ENCODE results near the gene PRRC2C. TPM values are rescaled to one million over a fixed set of nuclear protein-coding genes. Genes with fewer than 3 reads are reported as not detected.

PRRC2C gene
- polyA plus RNA-seq, 1 of the 3 experiments (the other 2 are of a cell fraction): 39.9 TPM

- Histone ChIP-seq H3K4me1 (ENCODE audit: control insufficient read depth in 1 of 2, insufficient read depth in 2 of 2, low read depth in 1 of 2, low read length in 1 of 2) (no peaks in the 10 kb centered on the region; a peak in 1 of 4 replicates), H2AFZ (ENCODE audit: low read depth) (no peak overlapping the region), H3K4me2 (no peak overlapping the region), H3K9me2 (no peaks in the 10 kb centered on the region), H3K36me3 (replicated peaks in 1 of 2; ENCODE audit: control insufficient read depth in 1 of 2, insufficient read depth in 2 of 2, low read length in 1 of 2) (peaks cover 95 to 97% of the 10 kb centered on the region in 2 experiments), H3K9ac (no peak overlapping the region), H3K79me2 (ENCODE audit: insufficient read depth) (peaks cover 19% of the 10 kb centered on the region; the same call in 1 of the 2 replicates), H3K27me3 (ENCODE audit: insufficient read depth) (no peaks in the 10 kb centered on the region), H3F3A (replicated peaks; ENCODE audit: insufficient read depth) (peaks cover 27% of the 10 kb centered on the region), H3K4me3 (ENCODE audit: low read depth in 2 of 2, low read length in 1 of 2) (no peak overlapping the region), H3K27ac (ENCODE audit: low read depth in 2 of 2, low read length in 1 of 2) (no peak overlapping the region), H3K9me3 (no peaks in the 10 kb centered on the region), H4K20me1 (ENCODE audit: insufficient read depth) (no peaks in the 10 kb centered on the region)
- CTCF ChIA-PET: no interaction called here
- 97% methylated on average over 1 of the region's 1 CpG for WGBS (ENCODE audit: low lambda C conversion rate)
- POLR2A ChIA-PET: no interaction called here
- TF ChIP-seq RXRA (IDR thresholded peaks at IDR 0.05; ENCODE audit: borderline replicate concordance, low read depth) (no peak), ELF1 (IDR thresholded peaks at IDR 0.05) (no peak), MEF2A (IDR thresholded peaks at IDR 0.05; ENCODE audit: borderline replicate concordance, low read depth) (no peak), TAF1 (IDR thresholded peaks at IDR 0.05; ENCODE audit: borderline replicate concordance, low read depth, low read length) (no peak), JUND (IDR thresholded peaks at IDR 0.05) (no peak), USF2 (IDR thresholded peaks at IDR 0.05; ENCODE audit: borderline replicate concordance, low read depth, low read length) (no peak), FOXJ3 (CRISPR knock-in tag; IDR thresholded peaks at IDR 0.05) (no peak), TCF12 (IDR thresholded peaks at IDR 0.05) (no peak), GABPA (IDR thresholded peaks at IDR 0.05; ENCODE audit: low read depth) (no peak), POLR2AphosphoS5 (IDR thresholded peaks at IDR 0.05; ENCODE audit: low read depth, low read length) (no peak)
- TF ChIP-seq, protein P1, sequence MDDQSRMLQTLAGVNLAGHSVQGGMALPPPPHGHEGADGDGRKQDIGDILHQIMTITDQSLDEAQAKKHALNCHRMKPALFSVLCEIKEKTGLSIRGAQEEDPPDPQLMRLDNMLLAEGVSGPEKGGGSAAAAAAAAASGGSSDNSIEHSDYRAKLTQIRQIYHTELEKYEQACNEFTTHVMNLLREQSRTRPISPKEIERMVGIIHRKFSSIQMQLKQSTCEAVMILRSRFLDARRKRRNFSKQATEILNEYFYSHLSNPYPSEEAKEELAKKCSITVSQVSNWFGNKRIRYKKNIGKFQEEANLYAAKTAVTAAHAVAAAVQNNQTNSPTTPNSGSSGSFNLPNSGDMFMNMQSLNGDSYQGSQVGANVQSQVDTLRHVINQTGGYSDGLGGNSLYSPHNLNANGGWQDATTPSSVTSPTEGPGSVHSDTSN (IDR thresholded peaks at IDR 0.05): no peak
- no peak for DNase-seq
These were observed 78.3 kb downstream of the PRRC2C start for GRCh38 chr1:171563675-171564074.

- ChIA-PET CTCF (no interaction called here), POLR2A (no interaction called here)
- H3K27me3 ChIP-seq (ENCODE audit: insufficient read depth): no peaks in the 10 kb centered on the region
These were observed 81.1 kb downstream of the PRRC2C start for GRCh38 chr1:171566467-171566866.

More at GRCh38 chr1:171566467-171566866, 81.1 kb downstream of the PRRC2C start:
- H3K4me1 ChIP-seq (ENCODE audit: control insufficient read depth in 1 of 2, insufficient read depth in 2 of 2, low read depth in 1 of 2, low read length in 1 of 2): no peaks in the 10 kb centered on the region; a peak in 1 of 4 replicates
- H3K4me3 ChIP-seq (ENCODE audit: low read depth in 2 of 2, low read length in 1 of 2): no peak overlapping the region
- H2AFZ ChIP-seq (ENCODE audit: low read depth): no peak overlapping the region
- no peak overlapping the region for H3K9ac ChIP-seq
- 67% methylated on average over 3 of the region's 3 CpGs for WGBS (ENCODE audit: low lambda C conversion rate)
- H3K79me2 ChIP-seq (ENCODE audit: insufficient read depth): peaks cover 21% of the 10 kb centered on the region; the same call in 1 of the 2 replicates
- peaks cover 91 to 96% of the 10 kb centered on the region in 2 experiments for H3K36me3 ChIP-seq (replicated peaks in 1 of 2; ENCODE audit: control insufficient read depth in 1 of 2, insufficient read depth in 2 of 2, low read length in 1 of 2)
- H3K4me2 ChIP-seq: no peak overlapping the region
- peaks cover 28% of the 10 kb centered on the region for H3F3A ChIP-seq (replicated peaks; ENCODE audit: insufficient read depth)
- H4K20me1 ChIP-seq (ENCODE audit: insufficient read depth): no peaks in the 10 kb centered on the region
- H3K9me3 ChIP-seq: no peaks in the 10 kb centered on the region
- no peak for DNase-seq
- H3K9me2 ChIP-seq: no peaks in the 10 kb centered on the region
- no peak overlapping the region for H3K27ac ChIP-seq (ENCODE audit: low read depth in 2 of 2, low read length in 1 of 2)
- TF ChIP-seq CTCF (IDR thresholded peaks at IDR 0.05) (peak; percentile 28; the same call in 1 of the 2 replicates), MXI1 (IDR thresholded peaks at IDR 0.05; ENCODE audit: low read depth, low read length) (no peak)

Measured in SK-N-SH (cell line).